Renal cortical epithelial cell (primary cell): Measurements from ENCODE around the gene FAM219A. TPM values are rescaled to one million over a fixed set of nuclear protein-coding genes. Genes with fewer than 3 reads are reported as not detected.

ENCODE experiments used
- DNase-seq: peaks from one replicate; pipeline ENCODE4 v3.0.0-alpha.2; 2011; ENCODE audit warnings: low read depth
- total RNA-seq: library from RNA; depleted of rRNA; stranded (reverse); fragments of >200 nt; gene quantifications from 2 replicates; pipeline ENCODE4 v1.2.3, GENCODE V29; 2014

The FAM219A gene
- total RNA-seq, 1 donor from 2014 or later: 17.2 TPM

DNA sequence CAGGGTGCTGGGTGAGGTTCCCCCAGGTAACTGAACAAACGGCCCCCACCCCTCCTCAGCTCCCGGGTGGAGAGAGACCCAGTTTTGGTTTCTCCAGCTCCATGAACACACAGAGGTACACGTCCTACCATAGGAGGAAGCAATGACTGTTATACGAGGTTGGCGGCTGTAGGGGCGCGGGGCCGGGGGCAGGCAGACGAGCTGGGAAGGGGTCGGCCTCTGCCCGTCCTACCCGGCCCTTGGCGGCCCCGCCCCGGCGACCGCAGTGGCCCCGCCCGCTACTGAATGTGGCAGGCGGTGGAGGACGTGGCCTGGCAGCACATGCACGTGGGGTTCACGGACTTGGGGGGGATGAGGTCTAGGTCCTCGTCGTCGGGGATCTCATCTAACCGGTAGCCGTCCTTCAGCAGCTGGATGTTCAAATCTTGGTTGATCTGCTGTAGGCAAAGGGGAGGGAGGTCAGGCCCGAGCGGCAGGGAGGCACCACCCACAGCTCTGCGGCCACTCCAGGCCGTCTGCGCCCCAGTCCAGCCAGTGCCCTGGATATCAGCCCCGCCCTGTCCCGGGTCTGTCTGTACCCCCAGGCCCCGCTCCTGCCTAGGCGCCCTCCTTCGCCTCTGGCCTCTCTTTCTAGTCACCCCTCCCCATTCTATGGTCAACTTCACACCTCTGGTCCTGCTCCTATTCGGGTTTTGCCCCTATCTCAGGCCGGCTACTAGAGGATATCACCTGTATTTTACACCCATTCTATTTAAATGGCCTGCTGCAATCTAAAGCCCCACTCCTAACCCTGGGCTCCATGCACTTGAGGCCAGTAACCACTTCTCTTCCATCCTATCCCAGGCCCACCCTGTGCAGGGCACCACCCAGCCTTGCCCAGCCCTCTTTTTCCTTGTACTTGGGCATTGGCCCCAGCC lies 57.4 kb downstream of the FAM219A start:
- no peak for DNase-seq

DNA sequence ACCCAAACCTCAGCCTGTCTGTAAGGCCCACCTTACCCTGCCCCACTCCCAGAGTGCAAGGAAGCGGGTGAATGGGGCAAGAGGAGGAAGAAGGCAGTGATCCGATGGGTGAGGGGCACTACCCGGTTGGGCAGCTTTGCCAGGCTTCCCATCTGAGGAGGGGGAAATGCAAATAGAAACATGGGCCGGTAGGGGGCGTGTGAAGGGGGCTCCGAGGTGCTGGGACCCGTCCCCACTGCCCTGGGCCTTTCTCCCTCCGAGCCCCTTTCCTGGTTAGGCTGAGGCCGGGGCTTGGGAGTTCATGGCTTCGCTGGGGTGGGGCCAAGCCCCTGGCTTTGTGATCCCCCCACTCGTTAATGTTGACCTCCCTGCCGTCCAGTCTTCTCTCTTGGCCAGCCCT lies 58.1 kb downstream of the FAM219A start:
- no peak for DNase-seq

DNA sequence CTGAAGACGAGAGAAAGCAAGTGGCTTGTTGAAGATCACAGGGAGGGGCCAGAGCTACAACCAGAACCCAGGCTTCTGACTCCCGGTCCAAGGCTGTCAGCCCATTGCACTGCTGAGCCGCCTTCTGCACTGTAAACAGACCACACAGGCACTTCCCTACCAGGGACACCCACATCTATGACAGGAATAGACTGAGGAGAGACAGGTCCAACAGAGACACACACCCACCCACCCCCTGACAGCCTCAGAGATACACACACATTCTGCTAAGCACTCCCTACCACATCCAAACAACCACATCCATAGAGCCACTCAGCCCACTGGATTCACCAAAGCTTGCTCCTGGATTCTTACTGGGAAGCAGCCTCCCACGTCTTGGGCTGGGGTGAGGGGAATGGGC lies 58.6 kb downstream of the FAM219A start:
- DNase-seq: no peak

DNA sequence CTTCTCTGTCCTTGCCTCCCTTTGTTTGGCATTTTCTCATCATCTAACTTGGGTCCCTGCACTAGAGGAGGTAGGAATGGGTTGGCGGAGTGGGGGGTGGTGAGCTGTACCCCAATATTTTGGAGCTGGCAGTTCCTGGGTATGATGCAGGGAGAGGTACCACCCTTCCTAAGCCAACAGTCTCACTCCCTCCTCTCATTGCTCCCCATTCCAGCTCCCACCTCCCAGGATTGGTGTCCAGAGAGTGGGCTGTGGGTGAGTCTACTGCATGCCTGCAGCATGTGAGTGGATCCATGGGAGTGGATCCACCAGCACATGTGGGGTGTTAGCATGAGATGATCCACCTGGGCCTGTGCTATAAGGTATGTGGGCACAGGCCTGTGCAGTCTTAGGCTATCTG lies 59.5 kb downstream of the FAM219A start:
- DNase-seq: no peak

DNA sequence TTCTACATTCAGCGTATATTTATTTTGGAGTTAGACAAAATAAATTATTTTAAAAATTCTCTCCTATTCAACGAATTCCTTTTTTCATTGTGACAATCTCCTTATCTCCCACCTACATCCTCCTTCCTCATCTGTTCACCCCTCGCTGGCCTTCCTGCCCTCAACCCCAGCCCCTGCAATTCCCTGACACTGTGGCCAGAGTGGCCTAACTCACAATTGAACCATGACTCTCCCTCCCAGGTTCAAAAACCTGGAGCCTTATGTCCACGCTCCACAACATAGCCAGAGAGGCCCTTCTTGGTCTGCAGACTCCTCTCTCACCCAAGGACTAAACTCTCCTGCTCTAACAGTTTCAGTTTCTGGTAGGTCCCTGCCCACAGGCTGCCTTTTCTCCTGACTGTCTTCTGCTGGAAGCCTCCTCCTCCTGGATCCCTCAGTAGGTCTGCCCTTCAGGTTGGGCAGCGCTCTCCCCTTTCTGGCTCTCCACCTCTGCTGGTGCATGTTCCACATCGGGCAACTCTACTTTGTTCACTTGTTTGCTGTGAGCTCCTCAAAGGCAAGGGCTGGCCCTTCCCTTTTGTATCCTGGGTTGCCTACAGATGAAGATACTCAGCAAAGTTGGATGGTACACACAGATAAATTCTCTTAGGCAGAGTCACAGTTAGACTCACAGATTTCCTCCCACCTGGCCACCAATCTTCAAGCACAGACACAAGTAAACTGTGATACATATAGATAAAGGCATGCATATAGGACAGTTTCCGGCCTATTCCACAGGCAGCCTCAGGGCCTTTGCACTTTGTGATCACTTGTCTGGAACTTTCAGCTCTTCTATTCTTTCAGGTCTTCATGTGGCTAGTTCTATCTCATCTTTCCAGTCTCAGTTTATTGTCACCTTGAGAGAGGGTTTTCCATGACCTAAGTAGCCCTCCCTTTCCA lies 61.8 kb downstream of the FAM219A start:
- DNase-seq: no peak

DNA sequence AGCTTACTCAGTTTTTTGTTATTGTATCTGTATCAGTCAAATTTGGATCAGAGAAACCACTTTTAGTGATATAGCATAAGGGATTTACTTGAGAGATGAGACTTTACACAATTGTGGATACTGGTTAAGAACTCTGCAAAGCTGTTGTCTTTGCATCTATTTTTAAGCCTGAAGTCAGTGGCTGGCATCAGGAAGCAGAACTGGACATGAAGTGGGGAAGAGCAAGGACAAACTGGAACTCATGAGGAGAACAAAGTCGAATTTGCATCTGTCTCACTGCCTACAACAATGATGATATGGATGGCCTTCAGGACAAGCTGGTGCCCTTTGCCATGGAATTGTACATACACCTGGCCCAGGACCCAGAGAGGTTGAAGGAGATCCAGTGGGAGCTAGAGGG lies 65.9 kb downstream of the FAM219A start:
- DNase-seq: no peak

DNA sequence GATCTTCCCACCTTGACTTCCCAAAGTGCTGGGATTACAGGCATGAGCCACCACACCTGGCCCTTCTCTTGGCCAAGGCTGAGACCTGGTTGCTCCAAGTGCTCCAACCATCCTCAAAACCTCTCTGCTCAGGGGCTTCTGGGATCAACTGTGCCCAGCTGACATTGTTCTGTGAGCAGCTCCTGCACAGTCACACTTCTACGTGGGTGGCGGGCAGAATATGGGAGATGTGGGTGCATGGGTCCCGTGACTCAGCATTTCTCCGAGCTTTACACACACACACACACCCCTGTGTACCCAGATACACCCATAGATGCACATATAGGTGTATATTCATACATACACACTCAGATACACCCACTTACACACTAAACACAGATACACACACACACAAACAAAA lies 71.1 kb downstream of the FAM219A start:
- no peak for DNase-seq

DNA sequence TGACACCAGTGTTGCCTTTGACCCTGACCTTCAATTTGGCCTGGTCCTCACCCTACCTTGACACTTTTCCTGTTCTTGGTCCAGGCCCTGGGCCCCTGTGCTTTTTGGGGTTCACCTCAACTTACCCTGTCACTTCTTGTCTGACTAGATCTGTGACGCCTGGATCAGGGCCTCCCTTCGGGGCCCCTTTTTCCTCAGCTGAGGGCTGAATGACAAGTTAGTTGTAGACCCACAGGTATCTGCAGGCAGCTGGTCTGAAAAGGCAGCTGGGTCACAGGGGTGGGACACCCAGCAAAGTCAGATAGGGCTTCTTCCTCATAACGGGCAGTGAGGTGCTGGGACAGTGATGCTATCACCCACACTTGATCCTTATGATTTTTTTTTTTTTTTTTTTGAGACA lies 71.7 kb downstream of the FAM219A start:
- no peak for DNase-seq

DNA sequence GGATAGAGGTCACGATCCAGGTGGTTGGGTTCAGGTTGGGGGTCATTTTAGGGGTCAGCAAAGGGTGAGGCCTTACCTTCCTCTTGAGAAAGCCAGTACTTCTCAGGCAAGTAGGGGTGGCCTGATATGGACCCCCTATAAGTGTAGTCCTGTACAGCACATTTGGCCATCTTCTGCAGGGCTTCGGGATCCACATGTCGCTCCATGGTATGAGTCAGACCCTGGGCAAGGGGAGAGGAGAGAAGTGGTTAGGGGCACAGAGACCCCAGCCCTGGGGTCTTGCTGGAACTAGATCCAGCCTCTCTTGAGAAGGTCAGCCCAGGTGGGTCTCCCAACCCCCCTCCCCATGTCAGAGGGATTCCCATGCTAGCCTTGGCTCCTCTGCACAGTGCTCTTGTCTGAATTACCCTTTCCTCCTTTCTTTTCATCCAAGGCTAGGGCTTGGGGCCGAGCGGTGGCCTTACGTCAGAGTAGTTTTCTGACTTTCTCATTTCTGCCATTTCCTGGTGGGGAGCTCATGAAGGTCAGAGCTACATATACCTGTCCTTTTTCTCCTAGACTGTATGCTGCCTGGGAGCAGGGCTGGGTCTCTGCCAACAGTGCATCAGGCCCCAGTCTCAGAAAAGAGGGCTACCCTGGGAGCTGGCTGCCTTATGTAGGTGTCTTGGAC lies 72.7 kb downstream of the FAM219A start:
- DNase-seq: no peak

DNA sequence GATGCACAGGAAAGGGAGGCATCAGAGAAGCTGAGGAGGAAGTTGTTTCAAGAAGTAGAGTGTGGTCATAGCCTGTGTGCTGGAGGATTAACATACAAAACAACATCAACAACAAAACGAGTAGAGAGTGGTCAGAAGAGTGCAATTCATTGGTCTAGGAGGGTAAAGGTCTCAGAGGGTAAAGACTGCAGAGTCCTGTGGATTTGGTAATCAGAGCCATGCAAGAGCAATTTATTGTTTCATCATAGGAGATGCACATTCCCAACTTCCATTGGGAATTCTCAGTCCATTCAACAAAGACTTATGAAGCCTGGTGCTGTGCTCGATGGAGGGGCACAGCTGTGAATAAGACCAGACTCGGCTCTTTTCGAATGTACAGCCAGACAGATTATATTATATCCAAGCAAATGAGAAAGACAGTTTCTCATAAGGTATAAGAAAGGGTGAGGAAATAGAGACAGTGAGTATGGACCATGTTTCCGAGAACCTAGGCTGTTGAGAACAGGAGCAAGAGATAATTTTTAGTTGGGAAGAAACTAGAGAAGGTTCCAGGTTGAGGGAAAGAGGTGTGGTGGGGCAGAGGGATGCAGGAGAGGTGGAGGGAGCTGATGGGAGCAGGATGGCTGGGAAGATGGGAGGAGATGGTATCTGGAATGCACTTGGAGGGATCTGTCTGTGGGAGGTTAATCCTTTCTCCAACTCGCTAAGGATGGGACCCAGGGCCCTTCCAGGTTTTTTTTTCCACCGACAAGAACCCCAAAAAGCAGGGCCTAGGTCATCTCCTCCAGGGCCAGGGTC lies 73.8 kb downstream of the FAM219A start:
- DNase-seq: peak; percentile 19

DNA sequence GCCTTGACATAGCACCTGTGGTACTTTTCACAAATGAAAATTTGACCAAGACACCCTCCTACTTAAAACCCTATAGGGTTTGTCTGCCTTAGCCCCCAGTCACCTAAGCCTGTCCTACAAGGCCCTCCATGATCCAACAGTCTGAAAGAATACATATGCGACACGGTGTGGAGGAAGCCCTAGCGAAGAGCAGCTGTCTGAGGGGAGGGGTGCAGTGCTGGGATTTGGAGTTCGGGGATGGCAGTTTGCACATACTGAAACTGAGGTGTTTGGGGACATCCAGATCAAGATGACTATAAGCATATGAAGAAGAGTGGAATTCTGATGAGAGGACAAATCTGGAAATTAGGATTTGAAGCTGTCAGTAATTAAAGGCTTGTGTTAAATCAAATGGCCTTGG lies 74.5 kb downstream of the FAM219A start:
- DNase-seq: no peak

DNA sequence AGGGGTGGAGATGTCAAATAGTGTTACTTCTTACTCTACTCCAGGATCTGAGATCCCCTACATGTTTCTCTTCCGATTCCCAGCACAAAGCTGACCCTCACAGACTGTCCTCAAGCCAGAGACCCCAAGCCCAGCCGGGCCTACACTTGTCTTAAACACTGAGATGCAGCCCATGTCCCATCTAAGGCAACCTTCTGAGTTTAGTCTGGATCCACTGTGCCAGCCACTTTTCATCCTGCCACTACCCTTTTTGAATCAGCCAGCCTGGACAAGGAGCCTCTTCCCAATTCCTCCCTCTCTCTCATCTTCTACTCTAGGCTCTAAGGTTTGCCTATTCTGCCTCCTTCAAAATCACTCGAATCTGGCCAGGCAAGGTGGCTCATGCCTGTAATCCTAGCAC lies 75.5 kb downstream of the FAM219A start:
- DNase-seq: no peak

DNA sequence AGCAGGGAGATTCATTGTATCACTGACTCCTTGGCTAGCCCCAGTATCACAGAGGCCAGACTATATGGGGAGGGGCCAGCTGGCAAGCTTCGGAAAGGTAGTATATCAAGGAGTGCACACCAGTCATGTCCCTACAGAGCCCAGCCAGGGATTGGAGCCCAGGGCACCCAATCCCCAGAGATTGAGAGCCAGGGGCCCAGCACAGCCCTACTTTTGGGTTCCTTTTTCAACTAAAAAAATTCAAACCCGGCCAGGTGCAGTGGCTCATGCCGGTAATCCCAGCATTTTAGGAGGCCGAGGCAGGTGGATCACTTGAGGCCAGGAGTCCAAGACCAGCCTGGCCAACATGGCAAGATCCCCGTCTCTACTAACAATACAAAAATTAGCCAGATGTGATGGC lies 76.3 kb downstream of the FAM219A start:
- no peak for DNase-seq

DNA sequence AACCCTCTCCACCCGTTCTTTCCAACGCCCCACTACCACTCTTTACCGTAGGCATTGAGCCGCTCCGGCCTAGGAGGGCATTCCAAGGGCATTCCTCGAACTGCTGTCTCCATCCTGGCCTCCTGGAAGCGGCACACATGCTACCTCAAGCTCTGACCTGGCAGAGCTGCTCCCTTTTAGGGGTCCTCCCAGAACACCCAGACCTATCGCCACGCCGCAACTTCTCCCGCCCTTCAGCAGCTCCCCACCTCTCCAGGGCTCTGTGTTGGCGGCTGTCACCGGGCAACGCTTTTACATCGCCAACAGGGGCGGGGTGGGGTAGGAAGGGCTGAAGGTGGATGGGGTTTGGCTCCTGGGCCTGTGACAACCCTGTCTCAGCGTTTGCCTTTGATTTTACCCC lies 77.0 kb downstream of the FAM219A start:
- DNase-seq: no peak

DNA sequence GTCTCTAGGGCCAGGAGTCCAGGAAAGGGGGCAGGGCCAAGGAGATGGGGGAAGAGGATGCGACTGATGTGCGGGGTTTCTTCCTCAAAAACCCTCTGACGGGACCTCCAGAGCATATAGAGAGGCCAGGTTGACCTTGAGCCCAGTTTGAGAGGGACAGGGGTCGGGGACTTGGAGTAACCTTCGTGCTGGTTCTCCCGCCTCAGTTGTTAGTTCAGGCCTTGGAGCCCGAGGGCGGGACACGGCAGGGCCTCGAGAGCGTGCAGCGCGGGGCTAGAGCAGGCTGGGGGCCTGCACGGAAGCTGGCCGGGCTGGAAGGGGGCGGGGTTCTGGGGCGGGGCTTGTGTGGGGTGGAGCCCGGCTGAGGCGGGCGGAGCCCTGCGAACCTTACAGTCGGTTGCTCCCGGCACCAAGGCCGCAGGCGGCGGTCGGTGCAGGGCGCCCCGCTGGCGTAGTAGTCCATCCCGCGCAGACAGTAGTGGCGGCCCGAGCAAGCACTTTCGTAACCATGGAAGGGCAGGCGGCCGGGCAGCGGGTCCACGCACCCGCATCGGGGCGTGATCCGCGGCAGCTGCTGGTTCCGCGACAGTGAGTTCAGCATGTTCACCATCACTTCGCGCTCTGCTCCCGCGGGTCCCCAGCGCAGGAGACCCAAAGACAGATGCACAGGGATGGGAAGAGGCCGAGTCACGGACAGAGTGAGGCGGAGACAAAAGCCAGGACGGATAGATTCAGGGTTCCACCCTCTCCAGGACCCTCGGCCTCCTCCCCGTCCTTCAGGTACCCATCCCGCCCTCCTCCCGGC lies 77.7 kb downstream of the FAM219A start:
- peak; percentile 31 for DNase-seq

DNA sequence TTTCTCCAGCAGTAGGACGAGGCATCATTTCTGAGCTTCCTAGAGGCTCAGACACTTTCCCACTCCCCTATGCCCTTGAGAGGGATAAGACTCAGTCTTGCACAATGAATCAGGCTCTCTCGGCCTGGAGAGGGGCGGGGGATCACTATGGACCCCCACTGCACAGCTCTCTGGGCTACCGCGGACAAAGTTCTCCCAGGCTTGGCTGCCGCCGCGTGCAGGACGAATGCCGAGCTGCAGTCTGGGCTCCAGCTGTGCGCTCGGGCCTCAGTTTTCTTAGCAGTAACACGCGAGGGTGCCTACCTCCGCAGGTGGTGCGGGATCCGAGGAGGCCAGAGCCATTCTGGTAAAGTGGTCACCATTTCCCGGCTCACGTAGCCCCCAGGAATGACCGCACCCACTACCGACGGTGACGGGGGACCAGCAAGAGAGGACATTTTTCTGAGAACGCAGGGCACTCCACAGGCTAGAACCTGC lies 78.3 kb downstream of the FAM219A start:
- DNase-seq: no peak

DNA sequence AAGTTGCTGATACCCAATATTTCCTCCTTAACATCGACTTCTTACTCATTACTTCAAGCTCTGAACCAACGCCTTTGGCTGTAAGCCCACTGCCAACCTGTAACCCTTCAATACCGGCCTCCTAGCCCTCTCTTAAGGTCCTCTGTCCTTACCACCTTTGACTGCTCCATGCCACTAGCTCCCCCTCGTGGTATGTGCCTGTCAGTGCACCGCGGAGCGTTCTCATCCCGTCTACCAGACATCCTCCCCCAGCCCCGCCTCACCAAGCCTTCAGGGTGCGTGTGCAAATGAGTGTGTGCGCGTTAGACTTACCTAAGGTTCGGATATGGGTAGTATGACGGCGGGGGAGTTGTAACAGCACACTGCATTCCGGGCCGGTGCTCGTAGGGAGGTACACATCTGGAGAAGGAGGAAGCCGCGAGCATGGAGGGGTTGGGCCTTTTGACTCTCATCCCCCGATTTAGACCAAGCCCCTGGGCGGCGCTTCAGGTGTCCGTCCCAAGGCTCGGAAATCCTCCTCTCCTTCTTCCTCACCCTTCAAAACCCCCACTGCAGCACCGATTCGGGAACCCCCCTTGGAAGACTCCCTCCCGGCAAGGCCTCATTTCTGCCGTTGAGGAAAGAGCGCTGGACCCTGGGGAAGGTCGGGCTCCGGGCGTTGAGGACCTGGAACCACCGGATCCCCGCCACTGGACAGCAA lies 78.9 kb downstream of the FAM219A start:
- DNase-seq: peak; percentile 78

DNA sequence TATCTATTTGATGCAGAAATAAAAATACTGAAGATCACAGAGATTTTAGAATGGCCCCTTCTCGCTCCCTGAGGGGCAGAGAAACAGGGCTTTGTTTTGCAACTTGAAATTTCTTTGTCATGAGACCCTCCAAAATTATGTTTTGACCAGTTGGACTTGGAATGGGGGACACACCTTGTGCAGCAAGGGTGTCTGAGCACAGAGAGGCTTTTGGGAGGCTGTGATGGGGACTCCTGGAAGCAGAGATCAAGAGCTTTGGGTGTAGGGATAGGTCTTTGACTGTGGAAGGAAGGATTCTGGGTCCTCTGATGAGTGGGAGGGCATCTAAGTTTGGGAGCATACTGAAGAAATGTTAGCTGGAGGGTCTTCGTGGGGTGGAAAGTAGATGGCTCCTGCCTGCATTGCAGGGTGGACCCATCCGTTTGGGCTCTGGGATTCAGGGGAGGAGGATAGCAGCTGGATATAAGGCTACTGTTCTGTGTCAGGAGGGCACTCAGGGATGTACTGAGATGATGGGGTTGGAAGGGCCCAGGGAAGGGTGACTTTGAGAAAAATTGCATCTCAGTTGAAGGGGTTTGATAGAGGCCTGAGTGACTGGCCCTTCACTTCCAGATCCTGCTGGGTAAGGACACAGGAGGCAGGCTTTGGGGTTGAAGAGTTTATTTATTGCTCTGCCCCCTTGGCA lies 79.9 kb downstream of the FAM219A start:
- DNase-seq: no peak

DNA sequence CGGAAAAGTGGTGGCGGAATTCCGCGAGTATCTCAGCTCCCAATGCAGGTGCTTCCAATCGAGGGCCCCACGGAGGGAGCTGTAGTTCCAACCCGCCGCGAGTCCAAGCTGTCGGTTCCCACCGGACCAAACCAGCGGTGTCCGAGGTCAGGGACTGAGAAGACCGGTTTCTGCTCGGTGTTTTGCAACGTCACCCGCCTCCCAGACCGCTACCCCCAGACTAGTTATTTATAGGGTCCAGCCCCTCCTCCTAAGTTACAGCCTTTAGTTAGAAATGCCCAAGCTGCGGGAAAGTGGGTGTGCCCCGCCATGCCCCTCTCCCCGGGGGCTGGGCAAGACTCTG lies 81.0 kb downstream of the FAM219A start:
- no peak for DNase-seq
